ENCODE measurements around the gene DUOXA1. TPM values are rescaled to one million over a fixed set of nuclear protein-coding genes. Genes with fewer than 3 reads are reported as not detected.
A peak's percentile ranks its signal among the peaks of the same experiment; 100 is the strongest.

Gene DUOXA1
- total and polyA plus RNA-seq, 2 donors (not counting 1 experiment from before 2014, with no cell fraction given): not detected

DNA sequence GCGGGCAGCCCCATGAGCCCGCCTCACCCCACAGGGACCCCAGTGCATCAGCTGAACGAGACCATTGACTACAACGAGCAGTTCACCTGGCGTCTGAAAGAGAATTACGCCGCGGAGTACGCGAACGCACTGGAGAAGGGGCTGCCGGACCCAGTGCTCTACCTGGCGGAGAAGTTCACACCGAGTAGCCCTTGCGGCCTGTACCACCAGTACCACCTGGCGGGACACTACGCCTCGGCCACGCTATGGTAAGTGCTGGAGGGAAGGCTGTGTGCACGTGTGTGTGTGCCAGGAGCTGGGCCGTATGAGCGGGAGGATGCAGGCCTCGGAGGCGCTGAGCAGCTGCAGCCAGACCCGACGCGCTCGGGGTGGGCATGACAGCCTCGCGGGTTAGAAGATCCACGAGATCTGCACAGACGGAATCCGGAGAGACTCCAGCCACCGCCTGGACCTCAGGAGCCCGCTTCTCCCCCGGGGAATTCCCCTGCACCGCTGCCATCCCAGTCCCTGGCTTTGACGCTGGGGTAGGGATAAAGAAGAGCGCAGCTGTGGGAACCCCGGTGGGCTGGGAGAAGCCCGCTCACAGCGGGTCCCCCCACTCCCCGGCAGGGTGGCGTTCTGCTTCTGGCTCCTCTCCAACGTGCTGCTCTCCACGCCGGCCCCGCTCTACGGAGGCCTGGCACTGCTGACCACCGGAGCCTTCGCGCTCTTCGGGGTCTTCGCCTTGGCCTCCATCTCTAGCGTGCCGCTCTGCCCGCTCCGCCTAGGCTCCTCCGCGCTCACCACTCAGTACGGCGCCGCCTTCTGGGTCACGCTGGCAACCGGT is 13.0 kb downstream of the DUOXA1 start:
- Histone ChIP-seq H3K9me3 (ENCODE audit: control insufficient read depth, insufficient read depth, low read depth, low read length) (no peaks in the 10 kb centered on the region), H3K27me3 (ENCODE audit: control insufficient read depth, insufficient read depth, low read length) (peaks cover 61% of the 10 kb centered on the region), H3K36me3 (ENCODE audit: control insufficient read depth, insufficient read depth, low read length) (no peaks in the 10 kb centered on the region), H4K20me1 (ENCODE audit: control insufficient read depth, extremely low read depth, insufficient read depth, low read length) (no peaks in the 10 kb centered on the region), H3K9ac (ENCODE audit: insufficient read depth, low read length) (no peak overlapping the region), H3K4me1 (ENCODE audit: control insufficient read depth, extremely low read depth, insufficient read depth, low read length) (no peaks in the 10 kb centered on the region), H3K4me3 (replicated peaks in 1 of 4; ENCODE audit: control extremely low read depth in 1 of 4, insufficient read depth in 1 of 4, low read depth in 3 of 4, low read length in 4 of 4) (no peak overlapping the region), H2AFZ (ENCODE audit: low read length) (no peak overlapping the region), H3K27ac (ENCODE audit: insufficient read depth, low read length) (no peak overlapping the region), H3K4me2 (ENCODE audit: extremely low read depth, insufficient read depth, low read length) (no peak overlapping the region), H3K79me2 (ENCODE audit: control insufficient read depth, insufficient read depth, low read length) (no peaks in the 10 kb centered on the region)
- no peak for DNase-seq (ENCODE audit: low read depth in 2 of 2)
- peak; percentile 84 for TF ChIP-seq EZH2 (IDR thresholded peaks at IDR 0.05; ENCODE audit: low read length, missing control alignments)
- TF ChIP-seq, protein P1, sequence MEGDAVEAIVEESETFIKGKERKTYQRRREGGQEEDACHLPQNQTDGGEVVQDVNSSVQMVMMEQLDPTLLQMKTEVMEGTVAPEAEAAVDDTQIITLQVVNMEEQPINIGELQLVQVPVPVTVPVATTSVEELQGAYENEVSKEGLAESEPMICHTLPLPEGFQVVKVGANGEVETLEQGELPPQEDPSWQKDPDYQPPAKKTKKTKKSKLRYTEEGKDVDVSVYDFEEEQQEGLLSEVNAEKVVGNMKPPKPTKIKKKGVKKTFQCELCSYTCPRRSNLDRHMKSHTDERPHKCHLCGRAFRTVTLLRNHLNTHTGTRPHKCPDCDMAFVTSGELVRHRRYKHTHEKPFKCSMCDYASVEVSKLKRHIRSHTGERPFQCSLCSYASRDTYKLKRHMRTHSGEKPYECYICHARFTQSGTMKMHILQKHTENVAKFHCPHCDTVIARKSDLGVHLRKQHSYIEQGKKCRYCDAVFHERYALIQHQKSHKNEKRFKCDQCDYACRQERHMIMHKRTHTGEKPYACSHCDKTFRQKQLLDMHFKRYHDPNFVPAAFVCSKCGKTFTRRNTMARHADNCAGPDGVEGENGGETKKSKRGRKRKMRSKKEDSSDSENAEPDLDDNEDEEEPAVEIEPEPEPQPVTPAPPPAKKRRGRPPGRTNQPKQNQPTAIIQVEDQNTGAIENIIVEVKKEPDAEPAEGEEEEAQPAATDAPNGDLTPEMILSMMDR (conservative IDR thresholded peaks at IDR 0.05 in 1 of 2, IDR thresholded peaks at IDR 0.05 in 1 of 2; ENCODE audit: low read depth in 1 of 2, low read length in 2 of 2): no peak

DNA sequence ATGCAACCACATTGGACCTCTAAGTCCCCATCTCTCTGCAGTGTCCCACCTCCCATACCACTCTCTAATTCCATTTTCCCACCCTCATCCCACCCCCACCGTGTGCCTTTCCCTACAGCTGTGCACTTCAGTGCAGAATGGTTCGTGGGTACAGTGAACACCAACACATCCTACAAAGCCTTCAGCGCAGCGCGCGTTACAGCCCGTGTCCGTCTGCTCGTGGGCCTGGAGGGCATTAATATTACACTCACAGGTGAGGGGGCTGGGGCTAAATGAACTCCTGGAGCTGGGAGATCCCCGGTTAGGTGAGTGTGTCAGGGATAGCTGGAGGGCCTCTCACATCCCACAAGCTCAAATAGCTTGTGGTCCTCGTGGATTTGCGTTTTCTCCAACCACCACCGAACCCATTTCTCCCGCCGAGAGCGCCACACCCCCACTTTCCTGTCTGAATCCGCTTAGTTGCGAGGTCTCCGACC is 13.6 kb downstream of the DUOXA1 start:
- Histone ChIP-seq H3K27me3 (ENCODE audit: control insufficient read depth, insufficient read depth, low read length) (peaks cover 65% of the 10 kb centered on the region), H3K4me2 (ENCODE audit: extremely low read depth, insufficient read depth, low read length) (no peak overlapping the region), H3K9me3 (ENCODE audit: control insufficient read depth, insufficient read depth, low read depth, low read length) (no peaks in the 10 kb centered on the region), H2AFZ (ENCODE audit: low read length) (no peak overlapping the region), H3K9ac (ENCODE audit: insufficient read depth, low read length) (no peak overlapping the region), H3K79me2 (ENCODE audit: control insufficient read depth, insufficient read depth, low read length) (no peaks in the 10 kb centered on the region), H3K36me3 (ENCODE audit: control insufficient read depth, insufficient read depth, low read length) (no peaks in the 10 kb centered on the region), H3K4me3 (replicated peaks in 1 of 4; ENCODE audit: control extremely low read depth in 1 of 4, insufficient read depth in 1 of 4, low read depth in 3 of 4, low read length in 4 of 4) (no peak overlapping the region), H4K20me1 (ENCODE audit: control insufficient read depth, extremely low read depth, insufficient read depth, low read length) (no peaks in the 10 kb centered on the region), H3K27ac (ENCODE audit: insufficient read depth, low read length) (no peak overlapping the region), H3K4me1 (ENCODE audit: control insufficient read depth, extremely low read depth, insufficient read depth, low read length) (no peaks in the 10 kb centered on the region)
- DNase-seq (ENCODE audit: low read depth in 2 of 2): no peak
- TF ChIP-seq, protein P1 (conservative IDR thresholded peaks at IDR 0.05 in 1 of 2, IDR thresholded peaks at IDR 0.05 in 1 of 2; ENCODE audit: low read depth in 1 of 2, low read length in 2 of 2): no peak
- no peak for TF ChIP-seq EZH2 (IDR thresholded peaks at IDR 0.05; ENCODE audit: low read length, missing control alignments)

DNA sequence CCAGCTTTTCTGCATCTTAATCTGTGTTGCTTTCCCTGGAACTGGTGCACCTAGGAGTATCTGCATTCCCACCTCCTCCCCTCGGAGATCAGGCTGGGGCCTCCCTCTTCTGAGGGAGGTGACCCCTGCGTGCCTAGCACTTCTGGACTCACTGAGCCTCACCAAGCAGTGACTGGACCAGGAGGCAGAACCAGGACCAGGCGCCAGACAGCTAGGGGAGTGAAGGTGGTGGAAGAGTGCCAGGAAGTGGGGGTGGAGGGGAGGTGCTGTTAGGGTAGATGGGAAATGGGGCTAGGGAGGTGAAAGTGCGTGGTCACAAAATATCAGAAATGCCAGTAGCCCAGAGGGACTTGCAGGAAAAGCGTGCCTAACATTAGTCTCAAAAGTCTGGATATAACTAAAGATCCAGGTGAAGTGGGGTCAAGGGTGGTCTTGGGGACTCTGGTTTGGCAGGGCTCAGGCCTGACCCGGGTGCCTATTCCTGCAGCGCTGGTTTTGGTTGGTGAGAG is 14.3 kb downstream of the DUOXA1 start:
- H2AFZ ChIP-seq (ENCODE audit: low read length): no peak overlapping the region
- no peak overlapping the region for H3K27ac ChIP-seq (ENCODE audit: insufficient read depth, low read length)
- DNase-seq (ENCODE audit: low read depth in 2 of 2): no peak

More for the DNA sequence above, 14.3 kb downstream of the DUOXA1 start:
- TF ChIP-seq, protein P1 (conservative IDR thresholded peaks at IDR 0.05 in 1 of 2, IDR thresholded peaks at IDR 0.05 in 1 of 2; ENCODE audit: low read depth in 1 of 2, low read length in 2 of 2): no peak
- TF ChIP-seq EZH2 (IDR thresholded peaks at IDR 0.05; ENCODE audit: low read length, missing control alignments): no peak
- no peaks in the 10 kb centered on the region for H4K20me1 ChIP-seq (ENCODE audit: control insufficient read depth, extremely low read depth, insufficient read depth, low read length)
- H3K9me3 ChIP-seq (ENCODE audit: control insufficient read depth, insufficient read depth, low read depth, low read length): no peaks in the 10 kb centered on the region
- no peak overlapping the region for H3K9ac ChIP-seq (ENCODE audit: insufficient read depth, low read length)
- H3K4me2 ChIP-seq (ENCODE audit: extremely low read depth, insufficient read depth, low read length): no peak overlapping the region
- no peaks in the 10 kb centered on the region for H3K36me3 ChIP-seq (ENCODE audit: control insufficient read depth, insufficient read depth, low read length)
- peaks cover 70% of the 10 kb centered on the region for H3K27me3 ChIP-seq (ENCODE audit: control insufficient read depth, insufficient read depth, low read length)
- H3K4me3 ChIP-seq (replicated peaks in 1 of 4; ENCODE audit: control extremely low read depth in 1 of 4, insufficient read depth in 1 of 4, low read depth in 3 of 4, low read length in 4 of 4): no peak overlapping the region
- H3K4me1 ChIP-seq (ENCODE audit: control insufficient read depth, extremely low read depth, insufficient read depth, low read length): no peaks in the 10 kb centered on the region
- no peaks in the 10 kb centered on the region for H3K79me2 ChIP-seq (ENCODE audit: control insufficient read depth, insufficient read depth, low read length)
